HEK293 (cell line): ENCODE results near the gene TSC22D2.

Experiments
- CTCF ChIA-PET: fragments of 350-600 bp; formaldehyde crosslinking; extraction: SDS; loops from one replicate; lab custom pipeline; 2021; ENCODE audit warnings: antibody characterized with exemption; lab: Yijun Ruan, JAX
- POLR2A ChIA-PET: fragments of 300-600 bp; formaldehyde crosslinking; extraction: SDS; loops from one replicate; lab custom pipeline; 2020; ENCODE audit warnings: antibody characterized with exemption, inconsistent platforms; lab: Yijun Ruan, JAX
- H3K27ac ChIP-seq: fragments of 200-500 bp; sonication (Bioruptor generic); 2 replicates; pipeline ENCODE4 v1.5.1; 2014; ENCODE audit warnings: low read depth, low read length, control low read depth, inconsistent platforms; ENCODE audit errors: extremely low read depth
- H3K36me3 ChIP-seq, 2 experiments: fragments of 200-500 bp in 1 of 2; sonication (Bioruptor generic) in 1 of 2; 1 replicate in 1 of 2; 2 replicates in 1 of 2; pipeline ENCODE4 v1.5.1; 2014 to 2017; ENCODE audit warnings: inconsistent platforms in 2 of 2, low read length in 2 of 2; ENCODE audit not compliant: control insufficient read depth in 2 of 2, insufficient read depth in 1 of 2
- H3K4me1 ChIP-seq: fragments of 200-500 bp; sonication (Bioruptor generic); 2 replicates; pipeline ENCODE4 v1.5.1; 2014; ENCODE audit warnings: mild to moderate bottlenecking, low read length, inconsistent platforms; ENCODE audit not compliant: control insufficient read depth, insufficient read depth
- H3K4me3 ChIP-seq: 2 replicates; pipeline ENCODE4 v1.5.1; 2011; ENCODE audit warnings: low read depth, mild to moderate bottlenecking, control low read depth, low read length, moderate library complexity
- H3K9me3 ChIP-seq: fragments of 200-500 bp; sonication (Bioruptor generic); 2 replicates; pipeline ENCODE4 v1.5.1; 2014; ENCODE audit warnings: low read depth, low read length, inconsistent platforms; ENCODE audit not compliant: control insufficient read depth, insufficient read depth
- CTCF ChIP-seq: fragments of 450-650 bp; formaldehyde crosslinking; IDR thresholded peaks from 2 replicates; pipeline ENCODE4 v1.5.1; 2016; ENCODE audit warnings: missing biosample characterization, missing genetic modification characterization
- HIC1 ChIP-seq: fragments of 450-650 bp; formaldehyde crosslinking; IDR thresholded peaks from 2 replicates; pipeline ENCODE4 v1.5.1; 2016; ENCODE audit warnings: missing biosample characterization, missing genetic modification characterization
- HOXD13 ChIP-seq: sonication (generic); formaldehyde crosslinking; IDR thresholded peaks from 2 replicates; pipeline ENCODE4 v1.8.0; 2022; ENCODE audit warnings: missing genetic modification reagents, borderline replicate concordance
- KLF7 ChIP-seq: fragments of 450-650 bp; formaldehyde crosslinking; IDR thresholded peaks from 2 replicates; pipeline ENCODE4 v1.5.1; 2016; ENCODE audit warnings: missing biosample characterization, missing genetic modification characterization, borderline replicate concordance
- OSR2 ChIP-seq: fragments of 450-650 bp; formaldehyde crosslinking; IDR thresholded peaks from 2 replicates; pipeline ENCODE4 v1.5.1; 2016; ENCODE audit warnings: missing biosample characterization, missing genetic modification characterization
- PRDM4 ChIP-seq: fragments of 450-650 bp; formaldehyde crosslinking; IDR thresholded peaks from 2 replicates; pipeline ENCODE4 v1.5.1; 2017; ENCODE audit warnings: missing biosample characterization, missing genetic modification characterization
- SETDB1 ChIP-seq: IDR thresholded peaks from one replicate; pipeline ENCODE4 v1.6.1; 2017; ENCODE audit warnings: mild to moderate bottlenecking, low read length, moderate library complexity, mixed read lengths; ENCODE audit not compliant: insufficient read length
- SP7 ChIP-seq: fragments of 450-650 bp; formaldehyde crosslinking; IDR thresholded peaks from 2 replicates; pipeline ENCODE4 v1.5.1; 2016; ENCODE audit warnings: missing biosample characterization, missing genetic modification characterization
- WT1 ChIP-seq: fragments of 450-650 bp; formaldehyde crosslinking; IDR thresholded peaks from 2 replicates; pipeline ENCODE4 v1.5.1; 2016; ENCODE audit warnings: missing biosample characterization, missing genetic modification characterization
- ZBTB21 ChIP-seq: fragments of 450-650 bp; formaldehyde crosslinking; IDR thresholded peaks from 2 replicates; pipeline ENCODE4 v1.5.1; 2017; ENCODE audit warnings: missing biosample characterization, missing genetic modification characterization
- ZBTB44 ChIP-seq: fragments of 450-650 bp; IDR thresholded peaks from 2 replicates; pipeline ENCODE4 v1.5.1; 2018; ENCODE audit warnings: missing biosample characterization, mild to moderate bottlenecking, missing genetic modification characterization
- ZFHX2 ChIP-seq: fragments of 450-650 bp; formaldehyde crosslinking; conservative IDR thresholded peaks from 2 replicates; pipeline ENCODE4 v1.5.1; 2016; ENCODE audit warnings: missing biosample characterization, missing genetic modification characterization
- ZFP69B ChIP-seq: fragments of 450-650 bp; formaldehyde crosslinking; IDR thresholded peaks from 2 replicates; pipeline ENCODE4 v1.5.1; 2016; ENCODE audit warnings: missing biosample characterization, missing genetic modification characterization
- ZIC2 ChIP-seq: fragments of 450-650 bp; formaldehyde crosslinking; IDR thresholded peaks from 2 replicates; pipeline ENCODE4 v1.5.1; 2016; ENCODE audit warnings: missing biosample characterization, missing genetic modification characterization
- ZNF174 ChIP-seq: fragments of 450-650 bp; formaldehyde crosslinking; IDR thresholded peaks from 2 replicates; pipeline ENCODE4 v1.5.0; 2017; ENCODE audit warnings: missing biosample characterization, mild to moderate bottlenecking, missing genetic modification characterization
- ZNF221 ChIP-seq: fragments of 450-650 bp; formaldehyde crosslinking; IDR thresholded peaks from 2 replicates; pipeline ENCODE4 v1.5.1; 2017; ENCODE audit warnings: missing biosample characterization, missing genetic modification characterization, borderline replicate concordance
- ZNF280C ChIP-seq: fragments of 450-650 bp; formaldehyde crosslinking; IDR thresholded peaks from 2 replicates; pipeline ENCODE4 v1.5.1; 2016; ENCODE audit warnings: missing biosample characterization, missing genetic modification characterization
- ZNF514 ChIP-seq: fragments of 450-650 bp; formaldehyde crosslinking; IDR thresholded peaks from 2 replicates; pipeline ENCODE4 v1.5.1; 2016; ENCODE audit warnings: missing biosample characterization, missing genetic modification characterization
- ZNF548 ChIP-seq: fragments of 450-650 bp; formaldehyde crosslinking; IDR thresholded peaks from 2 replicates; pipeline ENCODE4 v1.5.1; 2016; ENCODE audit warnings: missing biosample characterization, missing genetic modification characterization
- ZNF560 ChIP-seq: fragments of 450-650 bp; formaldehyde crosslinking; IDR thresholded peaks from 2 replicates; pipeline ENCODE4 v1.5.1; 2017; ENCODE audit warnings: missing biosample characterization, missing genetic modification characterization, borderline replicate concordance
- ZNF596 ChIP-seq: fragments of 450-650 bp; IDR thresholded peaks from 2 replicates; pipeline ENCODE4 v1.5.0; 2018; ENCODE audit warnings: missing biosample characterization, mild to moderate bottlenecking, missing genetic modification characterization, moderate library complexity
- ZNF624 ChIP-seq: fragments of 450-650 bp; formaldehyde crosslinking; IDR thresholded peaks from 2 replicates; pipeline ENCODE4 v1.5.1; 2017; ENCODE audit warnings: missing biosample characterization, missing genetic modification characterization
- ZNF654 ChIP-seq: fragments of 450-650 bp; formaldehyde crosslinking; IDR thresholded peaks from 2 replicates; pipeline ENCODE4 v1.5.1; 2016; ENCODE audit warnings: low read depth, missing biosample characterization, missing genetic modification characterization
- ZSCAN4 ChIP-seq: fragments of 450-650 bp; formaldehyde crosslinking; IDR thresholded peaks from 2 replicates; pipeline ENCODE4 v1.5.1; 2017; ENCODE audit warnings: missing biosample characterization, missing genetic modification characterization

TSC22D2 gene

GRCh38 chr3:150483226-150483625 is 75.1 kb downstream of the TSC22D2 start (continued):
- no peak for TF ChIP-seq HIC1 (tag by site-specific recombination)
- no peak for TF ChIP-seq CTCF (tag by site-specific recombination)
- no peak for TF ChIP-seq ZNF221 (tag by site-specific recombination)
- no peak for TF ChIP-seq ZNF560 (tag by site-specific recombination)
- TF ChIP-seq ZNF174 (tag by site-specific recombination): no peak
- no peak for TF ChIP-seq ZSCAN4 (tag by site-specific recombination)
- no peak for TF ChIP-seq ZBTB44
- TF ChIP-seq ZNF624 (tag by site-specific recombination): no peak
- no peak for TF ChIP-seq ZNF280C
- no peak for TF ChIP-seq ZNF514 (tag by site-specific recombination)
- TF ChIP-seq ZNF596 (tag by site-specific recombination): no peak
- TF ChIP-seq, all 188 proteins: peak for 0

GRCh38 chr3:150484410-150484809 is 76.3 kb downstream of the TSC22D2 start:
- TF ChIP-seq SETDB1 (peak; percentile 86), WT1 (tag by site-specific recombination) (no peak)
- Histone ChIP-seq H3K9me3 (no peaks in the 10 kb centered on the region), H3K4me3 (no peak overlapping the region), H3K27ac (no peak overlapping the region), H3K4me1 (no peaks in the 10 kb centered on the region), H3K36me3 (no peaks in the 10 kb centered on the region)
- POLR2A ChIA-PET: interaction anchor here (0.9 kb wide), 1 partner anchor 10 kb away, joined by 8 read pairs; no protein-coding TSS in a partner anchor
- CTCF ChIA-PET: no interaction called here

- Histone ChIP-seq H3K36me3 (no peaks in the 10 kb centered on the region), H3K4me3 (no peak overlapping the region), H3K9me3 (no peaks in the 10 kb centered on the region), H3K27ac (no peak overlapping the region), H3K4me1 (no peaks in the 10 kb centered on the region)
- POLR2A ChIA-PET: no interaction called here
- CTCF ChIA-PET: interaction anchor here (0.8 to 1.9 kb wide), 2 partner anchors 13 to 249 kb away, joined by 3 to 5 read pairs; no protein-coding TSS in a partner anchor
- TF ChIP-seq PRDM4: no peak
- no peak for TF ChIP-seq ZFHX2 (tag by site-specific recombination)
- no peak for TF ChIP-seq KLF7 (tag by site-specific recombination)
- TF ChIP-seq ZNF654: no peak
- TF ChIP-seq OSR2: no peak
- TF ChIP-seq ZNF548 (tag by site-specific recombination): no peak
- no peak for TF ChIP-seq ZIC2 (tag by site-specific recombination)
- TF ChIP-seq SP7 (tag by site-specific recombination): no peak
- no peak for TF ChIP-seq HOXD13 (CRISPR knock-in tag)
- no peak for TF ChIP-seq ZBTB21 (tag by site-specific recombination)
- no peak for TF ChIP-seq ZFP69B (tag by site-specific recombination)
These were observed 80.8 kb downstream of the TSC22D2 start for GRCh38 chr3:150488867-150489266.
